Right ventricle myocardium superior (tissue), 1 donor: ENCODE measurements around the gene FAM114A2. TPM values are rescaled to one million over a fixed set of nuclear protein-coding genes. Genes with fewer than 3 reads are reported as not detected.
A peak's percentile ranks its signal among the peaks of the same experiment; 100 is the strongest.

Source experiments
- ATAC-seq: fragments of 200-7000 bp; cut with Tn5 transposase; one replicate; pipeline ENCODE4 v1.9.1; 2020; ENCODE audit warnings: mild to moderate bottlenecking; ENCODE audit not compliant: poor library complexity
- DNase-seq: peaks from one replicate; pipeline ENCODE4 v3.0.0-alpha.2; 2020
- intact Hi-C: fragments of 100-400 bp; cut with DNase I; formaldehyde crosslinking; loops from one replicate; pipeline ENCODE4 v1.11.2; 2022
- total RNA-seq: library from RNA; stranded (reverse); fragmentation: NEBNext Ultra II Directional; extraction: Animal tissue kit (Norgen Biotek cat#: 25700); gene quantifications from one replicate; pipeline ENCODE4 v1.2.1, GENCODE V29; 2021
- donor health status: DM: no; HTN: yes; CAD: no; lungs with severe emphysema.

FAM114A2 gene
- total RNA-seq, 1 donor from 2014 or later: 29.6 TPM

GRCh38 chr5:153964880-153965645 lies 73.6 kb downstream of the FAM114A2 start:
- ATAC-seq (peak; percentile 92), DNase-seq (no peak)
- intact Hi-C loops: loop anchor here (2.0 to 5.0 kb wide), 2 partner anchors 468 to 1433 kb away; no protein-coding TSS in a partner anchor

- intact Hi-C loops: loop anchor here (2.0 to 5.0 kb wide), 2 partner anchors 468 to 1432 kb away; no protein-coding TSS in a partner anchor
- ATAC-seq (no peak), DNase-seq (no peak)
These were observed 74.4 kb downstream of the FAM114A2 start for GRCh38 chr5:153964191-153964879.

- intact Hi-C loops: loop anchor here (5.0 kb wide), 1 partner anchor 1428 kb away; no protein-coding TSS in a partner anchor
- DNase-seq (no peak), ATAC-seq (no peak)
These were observed 78.2 kb downstream of the FAM114A2 start for GRCh38 chr5:153960269-153961215.

GRCh38 chr5:153959134-153959957 lies 79.4 kb downstream of the FAM114A2 start:
- DNase-seq (no peak), ATAC-seq (peak; percentile 15)
- intact Hi-C loops: no loop called here

GRCh38 chr5:153957205-153957604 lies 81.5 kb downstream of the FAM114A2 start:
- ATAC-seq: no peak
- no peak for DNase-seq
- intact Hi-C loops: no loop called here

- intact Hi-C loops: no loop called here
- DNase-seq (no peak), ATAC-seq (no peak)
These were observed 85.3 kb downstream of the FAM114A2 start for GRCh38 chr5:153953411-153953810.

GRCh38 chr5:153952893-153953292 lies 85.8 kb downstream of the FAM114A2 start:
- intact Hi-C loops: no loop called here
- no peak for DNase-seq
- no peak for ATAC-seq

- intact Hi-C loops: no loop called here
- DNase-seq (no peak), ATAC-seq (no peak)
These were observed 86.7 kb downstream of the FAM114A2 start for GRCh38 chr5:153952057-153952456.

- DNase-seq: no peak
- no peak for ATAC-seq
- intact Hi-C loops: no loop called here
These were observed 97.4 kb downstream of the FAM114A2 start for GRCh38 chr5:153941265-153941664.

Other genes starting within 250 kb of the FAM114A2 start
- gene MFAP3, start 57 bp upstream of the FAM114A2 start, total RNA-seq: 27.2 TPM
- 12.3 TPM for gene GALNT10, start 151.8 kb upstream of the FAM114A2 start, total RNA-seq